K562 (cell line): ENCODE results near the gene FAM107B. TPM values are rescaled to one million over a fixed set of nuclear protein-coding genes. Genes with fewer than 3 reads are reported as not detected.

Experiments
- ATAC-seq: fragments of 200-7000 bp; cut with Tn5 transposase; 3 replicates; pipeline ENCODE4 v1.9.1; 2020; ENCODE audit warnings: moderate library complexity
- BruUV-seq: library from RNA; stranded (reverse); fragments of 400-500 nt; replicated peaks from 2 replicates; lab custom pipeline; 2021; lab: Mats Ljungman, UMichigan
- CTCF ChIA-PET: fragments of 300-600 bp; formaldehyde crosslinking; extraction: SDS; loops from one replicate; lab custom pipeline; 2021; ENCODE audit warnings: low intra/inter-chr PET ratio; lab: Yijun Ruan, JAX
- POLR2A ChIA-PET: fragments of 300-600, 350-650 bp; sonication (Branson Sonifier 250); formaldehyde crosslinking; extraction: SDS; loops from one replicate; lab custom pipeline; 2021; ENCODE audit warnings: antibody characterized with exemption, inconsistent platforms; lab: Yijun Ruan, JAX
- DNase-seq, 4 experiments: peaks; one replicate each; pipeline versions ENCODE4 v3.0.0 to v3.0.0-alpha.2; 2011 to 2018; ENCODE audit warnings: low spot score in 3 of 4, mixed read lengths in 3 of 4; ENCODE audit errors: extremely low read depth in 1 of 4
- FAIRE-seq: peaks from 2 replicates; lab custom pipeline; 2011; peaks lifted over from hg19 to GRCh38; lab: Jason Lieb, UNC
- H2AFZ ChIP-seq: 2 replicates; pipeline ENCODE4 v1.6.0; 2011; ENCODE audit warnings: low read depth, low read length, control low read depth, inconsistent platforms
- H3K27ac ChIP-seq: fragments of 200-600 bp; 3 replicates; pipeline ENCODE4 v1.8.0; 2011; ENCODE audit warnings: low read depth, mild to moderate bottlenecking, control low read depth, inconsistent platforms, low read length, moderate library complexity, mixed read lengths; ENCODE audit errors: extremely low read depth
- H3K27me3 ChIP-seq, 2 experiments: fragments of 300-600 bp in 1 of 2; 2 replicates in 1 of 2; 3 replicates in 1 of 2; pipeline versions ENCODE4 v1.6.0 to v1.8.0; 2011; ENCODE audit warnings: inconsistent platforms in 2 of 2, low read length in 2 of 2, mild to moderate bottlenecking in 1 of 2, mixed read lengths in 1 of 2, moderate library complexity in 1 of 2; ENCODE audit not compliant: control insufficient read depth in 2 of 2, insufficient read depth in 2 of 2
- H3K36me3 ChIP-seq: fragments of 300-600 bp; 3 replicates; pipeline ENCODE4 v1.8.0; 2011; ENCODE audit warnings: mild to moderate bottlenecking, low read length, inconsistent platforms; ENCODE audit not compliant: control insufficient read depth, insufficient read depth
- H3K4me1 ChIP-seq, 2 experiments: fragments of 200-600 bp in 1 of 2; replicated peaks in 1 of 2; 2 replicates in 1 of 2; 3 replicates in 1 of 2; pipeline versions ENCODE4 v1.5.1 to v1.8.0; 2011; ENCODE audit warnings: inconsistent platforms in 2 of 2, low read length in 2 of 2, mild to moderate bottlenecking in 1 of 2, mixed read lengths in 1 of 2, moderate library complexity in 1 of 2; ENCODE audit not compliant: control insufficient read depth in 2 of 2, insufficient read depth in 2 of 2
- H3K4me2 ChIP-seq: 2 replicates; pipeline ENCODE4 v1.6.1; 2011; ENCODE audit warnings: low read length, control low read depth, inconsistent platforms, mixed read lengths; ENCODE audit not compliant: insufficient read depth
- H3K4me3 ChIP-seq: fragments of 200-600 bp; sonication (generic), shearing (Covaris generic); 2 replicates; pipeline ENCODE4 v1.5.1; 2016; ENCODE audit warnings: control low read depth, inconsistent platforms
- H3K79me2 ChIP-seq: fragments of 200-600 bp; 3 replicates; pipeline ENCODE4 v1.8.0; 2011; ENCODE audit warnings: low read length, inconsistent platforms; ENCODE audit not compliant: control insufficient read depth, insufficient read depth
- H3K9ac ChIP-seq, 2 experiments: 2 replicates each; pipeline versions ENCODE4 v1.6.0 to v1.6.1; 2011; ENCODE audit warnings: low read depth in 2 of 2, low read length in 2 of 2, control low read depth in 1 of 2, inconsistent platforms in 1 of 2, mild to moderate bottlenecking in 1 of 2, mixed read lengths in 1 of 2; ENCODE audit not compliant: insufficient read depth in 1 of 2
- H3K9me1 ChIP-seq: one replicate; pipeline ENCODE4 v1.6.0; 2011; ENCODE audit warnings: inconsistent platforms, mild to moderate bottlenecking, low read length, moderate library complexity; ENCODE audit not compliant: control insufficient read depth, insufficient read depth
- H3K9me3 ChIP-seq: replicated peaks from 2 replicates; pipeline ENCODE4 v1.5.1; 2011; ENCODE audit warnings: low read depth, low read length, inconsistent platforms; ENCODE audit not compliant: control insufficient read depth, insufficient read depth
- H4K20me1 ChIP-seq: replicated peaks from 2 replicates; pipeline ENCODE4 v1.6.1; 2011; ENCODE audit warnings: low read length, inconsistent platforms, mixed read lengths; ENCODE audit not compliant: control insufficient read depth, insufficient read depth
- CC2D1A ChIP-seq: fragments of 450-650 bp; IDR thresholded peaks from 2 replicates; pipeline ENCODE4 v1.6.1; 2017; ENCODE audit warnings: mild to moderate bottlenecking
- DMBX1 ChIP-seq: fragments of 250-450 bp; sonication (Bioruptor Pico); IDR thresholded peaks from 2 replicates; pipeline ENCODE4 v1.8.0; 2022; ENCODE audit warnings: inconsistent platforms, mild to moderate bottlenecking, moderate library complexity, borderline replicate concordance
- ETV1 ChIP-seq: fragments of 450-650 bp; conservative IDR thresholded peaks from 2 replicates; pipeline ENCODE4 v1.6.1; 2016; ENCODE audit warnings: missing genetic modification characterization, control low read depth, low read depth, missing compliant biosample characterization
- HES1 ChIP-seq: fragments of 450-650 bp; IDR thresholded peaks from 2 replicates; pipeline ENCODE4 v1.6.1; 2016; ENCODE audit warnings: low read depth, mild to moderate bottlenecking, moderate library complexity
- HNRNPLL ChIP-seq: fragments of 200-400 bp; formaldehyde crosslinking; IDR thresholded peaks from 2 replicates; pipeline ENCODE4 v1.6.1; 2017; ENCODE audit warnings: low read length, low read depth, mild to moderate bottlenecking; ENCODE audit not compliant: poor library complexity, severe bottlenecking
- KDM2B ChIP-seq: fragments of 250-450 bp; sonication (Bioruptor Pico); IDR thresholded peaks from 2 replicates; pipeline ENCODE4 v1.8.0; 2021; ENCODE audit warnings: mild to moderate bottlenecking, moderate library complexity
- LCOR ChIP-seq: sonication (generic); formaldehyde crosslinking; IDR thresholded peaks from 2 replicates; pipeline ENCODE4 v1.8.0; 2022; ENCODE audit warnings: mild to moderate bottlenecking, missing genetic modification reagents
- MAFK ChIP-seq: IDR thresholded peaks from 2 replicates; pipeline ENCODE4 v1.6.1; 2011; ENCODE audit warnings: low read length, improper control_type of control experiment
- PHF21A ChIP-seq: fragments of 450-650 bp; IDR thresholded peaks from 2 replicates; pipeline ENCODE4 v1.6.1; 2017; ENCODE audit warnings: low read depth, borderline replicate concordance
- POLR2B ChIP-seq: fragments of 450-650 bp; IDR thresholded peaks from 2 replicates; pipeline ENCODE4 v1.6.1; 2018; ENCODE audit warnings: low read depth; ENCODE audit not compliant: partially characterized antibody
- POLR3G ChIP-seq: IDR thresholded peaks from 2 replicates; pipeline ENCODE4 v1.6.1; 2011; ENCODE audit not compliant: insufficient read length, insufficient replicate concordance; ENCODE audit errors: extremely low read depth
- RHOXF2B ChIP-seq: fragments of 250-450 bp; sonication (Bioruptor Pico); conservative IDR thresholded peaks from 2 replicates; pipeline ENCODE4 v1.5.1; 2021
- SMARCC2 ChIP-seq: fragments of 450-650 bp; IDR thresholded peaks from 2 replicates; pipeline ENCODE4 v1.6.1; 2017; ENCODE audit warnings: antibody characterized with exemption, moderate library complexity, mild to moderate bottlenecking, low read depth
- TEAD1 ChIP-seq, 2 experiments: fragments of 450-650 bp in 1 of 2; sonication (generic) in 1 of 2; formaldehyde crosslinking; IDR thresholded peaks; 2 replicates each; pipeline versions ENCODE4 v1.4.0 to v1.8.0; 2020 to 2022; ENCODE audit warnings: mild to moderate bottlenecking in 2 of 2, missing genetic modification reagents in 1 of 2
- ZNF239 ChIP-seq: fragments of 250-450 bp; sonication (Bioruptor Pico); IDR thresholded peaks from 2 replicates; pipeline ENCODE4 v1.4.0; 2020; ENCODE audit warnings: mild to moderate bottlenecking
- ZNF449 ChIP-seq: fragments of 250-450 bp; sonication (Bioruptor Pico); IDR thresholded peaks from 2 replicates; pipeline ENCODE4 v1.8.0; 2022; ENCODE audit warnings: moderate library complexity, mild to moderate bottlenecking, inconsistent platforms
- WGBS: fragments of 100-300 bp; shearing (Covaris generic); methylation state at CpG from one replicate; pipeline ENCODE4 v1.1.6; 2016; ENCODE audit warnings: low coverage, mixed read lengths; ENCODE audit not compliant: insufficient coverage; ENCODE audit errors: missing lambda C conversion rate; 5-methylcytosine and 5-hydroxymethylcytosine counted together
- in situ Hi-C: fragments of 300-500 bp; cut with MboI; formaldehyde crosslinking; loops from 4 replicates; pipeline ENCODE4 v1.15.0; 2018; ENCODE audit warnings: inconsistent platforms, mixed read lengths
- intact Hi-C: fragments of 100-400 bp; cut with micrococcal nuclease; formaldehyde crosslinking; loops from 2 replicates; pipeline ENCODE4 v1.14.2; 2022
- polyA plus RNA-seq, 8 experiments: library from polyadenylated mRNA; depleted of rRNA in 4 of 8; stranded (reverse) in 5 of 8; unstranded in 3 of 8; fragments of >200 nt; fragmentation: Nextera tagmentation in 2 of 8; fragmentation: Illumina TruSeq in 1 of 8; extraction: Ambion mirVana in 2 of 8; extraction: Trizol in 1 of 8; gene quantifications; 2 replicates each; pipeline versions ENCODE4 v1.2.1 to v1.2.3, GENCODE V29; 2011 to 2014; ENCODE audit warnings: inconsistent platforms in 1 of 8, missing spikeins in 1 of 8
- total RNA-seq, 7 experiments: library from RNA; depleted of rRNA in 6 of 7; stranded (reverse); fragments of >200 nt in 6 of 7; fragmentation: Illumina TruSeq in 2 of 7; extraction: Trizol in 2 of 7; gene quantifications; 2 replicates each; pipeline versions ENCODE4 v1.2.1 to v1.2.3, GENCODE V29; 2011 to 2021; ENCODE audit warnings: low replicate concordance in 1 of 7
- TF ChIP-seq, protein P1 (sequence below): fragments of 450-650 bp; formaldehyde crosslinking; IDR thresholded peaks from 2 replicates; pipeline ENCODE4 v1.4.0; 2020; ENCODE audit warnings: mild to moderate bottlenecking, mixed read lengths
- TF ChIP-seq, protein P2 (sequence below): sonication (generic); formaldehyde crosslinking; IDR thresholded peaks from 2 replicates; pipeline ENCODE4 v1.8.0; 2022; ENCODE audit warnings: mild to moderate bottlenecking, missing genetic modification reagents

Gene FAM107B
- total and polyA plus RNA-seq, 9 of the 15 experiments (the other 6 are each of a cell fraction or from before 2014, with no cell fraction given) = 0.40 to 2.8 (median 1.4) TPM

GRCh38 chr10:14728346-14728745 lies 46.4 kb downstream of the FAM107B start (continued):
- TF ChIP-seq, protein P1, sequence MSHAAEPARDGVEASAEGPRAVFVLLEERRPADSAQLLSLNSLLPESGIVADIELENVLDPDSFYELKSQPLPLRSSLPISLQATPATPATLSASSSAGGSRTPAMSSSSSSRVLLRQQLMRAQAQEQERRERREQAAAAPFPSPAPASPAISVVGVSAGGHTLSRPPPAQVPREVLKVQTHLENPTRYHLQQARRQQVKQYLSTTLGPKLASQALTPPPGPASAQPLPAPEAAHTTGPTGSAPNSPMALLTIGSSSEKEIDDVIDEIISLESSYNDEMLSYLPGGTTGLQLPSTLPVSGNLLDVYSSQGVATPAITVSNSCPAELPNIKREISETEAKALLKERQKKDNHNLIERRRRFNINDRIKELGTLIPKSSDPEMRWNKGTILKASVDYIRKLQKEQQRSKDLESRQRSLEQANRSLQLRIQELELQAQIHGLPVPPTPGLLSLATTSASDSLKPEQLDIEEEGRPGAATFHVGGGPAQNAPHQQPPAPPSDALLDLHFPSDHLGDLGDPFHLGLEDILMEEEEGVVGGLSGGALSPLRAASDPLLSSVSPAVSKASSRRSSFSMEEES (CRISPR knock-in tag) = no peak
- TF ChIP-seq ETV1 = no peak
- TF ChIP-seq RHOXF2B = no peak

GRCh38 chr10:14727924-14728323 lies 46.8 kb downstream of the FAM107B start:
- WGBS = 0% methylated on average over 1 of the region's 1 CpG
- H3K9me3 ChIP-seq = no peaks in the 10 kb centered on the region
- ATAC-seq (no peak), DNase-seq (no peak), FAIRE-seq (no peak)
- no peak overlapping the region for H3K9ac ChIP-seq
- H3K36me3 ChIP-seq = no peaks in the 10 kb centered on the region
- no peak overlapping the region for H3K4me3 ChIP-seq
- no peak overlapping the region for H2AFZ ChIP-seq
- H3K79me2 ChIP-seq = no peaks in the 10 kb centered on the region
- in situ Hi-C loops (no loop called here), intact Hi-C loops (no loop called here)
- no TSS peak for BruUV-seq
- H3K27ac ChIP-seq = no peak overlapping the region
- ChIA-PET CTCF (no interaction called here), POLR2A (no interaction called here)
- peaks cover 6 to 12% of the 10 kb centered on the region in 2 experiments; a peak in 4 of 5 replicates for H3K27me3 ChIP-seq
- no peaks in the 10 kb centered on the region for H3K4me1 ChIP-seq
- H4K20me1 ChIP-seq = no peaks in the 10 kb centered on the region
- no peaks in the 10 kb centered on the region for H3K9me1 ChIP-seq
- H3K4me2 ChIP-seq = no peak overlapping the region
- TF ChIP-seq TEAD1 (CRISPR knock-in tag; IDR thresholded peaks at IDR 0.05) = no peak
- TF ChIP-seq PHF21A = no peak
- TF ChIP-seq CC2D1A = no peak
- no peak for TF ChIP-seq ZNF449 (CRISPR knock-in tag)
- TF ChIP-seq, protein P2, sequence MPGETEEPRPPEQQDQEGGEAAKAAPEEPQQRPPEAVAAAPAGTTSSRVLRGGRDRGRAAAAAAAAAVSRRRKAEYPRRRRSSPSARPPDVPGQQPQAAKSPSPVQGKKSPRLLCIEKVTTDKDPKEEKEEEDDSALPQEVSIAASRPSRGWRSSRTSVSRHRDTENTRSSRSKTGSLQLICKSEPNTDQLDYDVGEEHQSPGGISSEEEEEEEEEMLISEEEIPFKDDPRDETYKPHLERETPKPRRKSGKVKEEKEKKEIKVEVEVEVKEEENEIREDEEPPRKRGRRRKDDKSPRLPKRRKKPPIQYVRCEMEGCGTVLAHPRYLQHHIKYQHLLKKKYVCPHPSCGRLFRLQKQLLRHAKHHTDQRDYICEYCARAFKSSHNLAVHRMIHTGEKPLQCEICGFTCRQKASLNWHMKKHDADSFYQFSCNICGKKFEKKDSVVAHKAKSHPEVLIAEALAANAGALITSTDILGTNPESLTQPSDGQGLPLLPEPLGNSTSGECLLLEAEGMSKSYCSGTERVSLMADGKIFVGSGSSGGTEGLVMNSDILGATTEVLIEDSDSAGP = no peak
- TF ChIP-seq DMBX1 = no peak
- no peak for TF ChIP-seq LCOR (CRISPR knock-in tag)
- TF ChIP-seq KDM2B (CRISPR knock-in tag) = no peak
- no peak for TF ChIP-seq HES1
- TF ChIP-seq POLR3G = no peak
- no peak for TF ChIP-seq POLR2B
- TF ChIP-seq HNRNPLL = no peak
- TF ChIP-seq ZNF239 (CRISPR knock-in tag) = no peak
- no peak for TF ChIP-seq MAFK
- no peak for TF ChIP-seq SMARCC2
